Gastrocnemius medialis (tissue), 4 donors: ENCODE measurements around the gene NHEJ1.

Experiments
- POLR2A ChIP-seq, 2 donors: fragments of 450-650 bp; IDR thresholded peaks; one replicate each; pipeline ENCODE4 v1.6.1; 2017; ENCODE audit warnings: antibody characterized with exemption in 2 of 2, mild to moderate bottlenecking in 2 of 2, moderate library complexity in 2 of 2
- TF ChIP-seq, protein P1 (sequence below), 5 experiments: fragments of 450-650 bp in 3 of 5; fragments of 200-600 bp in 2 of 5; sonication (generic) in 2 of 5; IDR thresholded peaks in 4 of 5; conservative IDR thresholded peaks in 1 of 5; 1 replicate in 4 of 5; 2 replicates in 1 of 5; pipeline ENCODE4 v1.5.1; 2016 to 2019; ENCODE audit warnings: antibody characterized with exemption in 5 of 5, mild to moderate bottlenecking in 3 of 5, moderate library complexity in 3 of 5

DNA sequence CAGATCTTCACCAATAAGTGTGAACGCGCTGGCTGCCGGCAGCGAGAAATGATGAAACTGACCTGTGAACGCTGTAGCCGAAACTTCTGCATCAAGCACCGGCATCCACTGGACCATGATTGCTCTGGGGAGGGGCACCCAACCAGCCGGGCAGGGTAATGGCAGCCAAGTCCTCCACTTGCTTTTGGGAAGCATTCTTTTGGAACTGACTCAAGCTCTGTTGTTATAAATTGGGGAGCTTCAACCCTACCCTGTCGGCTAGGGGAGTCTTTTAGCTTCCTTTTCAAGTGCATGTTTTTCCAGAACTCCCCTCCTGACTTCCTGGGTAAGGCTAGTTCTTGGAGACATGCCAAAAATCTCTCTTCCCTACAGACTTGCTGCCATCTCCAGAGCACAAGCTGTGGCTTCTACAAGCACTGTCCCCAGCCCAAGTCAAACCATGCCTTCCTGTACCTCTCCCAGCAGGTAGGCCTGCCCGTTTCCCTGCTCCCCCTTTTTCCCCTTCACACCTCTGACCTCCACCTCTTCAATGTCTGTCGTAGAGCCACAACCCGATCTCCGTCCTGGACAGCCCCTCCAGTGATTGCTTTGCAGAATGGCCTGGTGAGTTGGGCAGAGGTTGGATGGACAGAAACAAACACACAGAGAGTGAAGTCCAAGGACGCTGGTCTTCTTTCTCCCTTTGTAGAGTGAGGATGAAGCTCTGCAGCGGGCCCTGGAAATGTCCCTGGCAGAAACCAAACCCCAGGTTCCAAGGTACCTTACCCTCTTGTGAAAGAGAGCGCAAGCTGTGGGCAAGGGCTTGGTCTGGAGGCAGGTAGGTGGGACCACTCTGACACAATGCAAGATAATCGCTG, 47.5 kb upstream of the NHEJ1 start:
- TF ChIP-seq, protein P1, sequence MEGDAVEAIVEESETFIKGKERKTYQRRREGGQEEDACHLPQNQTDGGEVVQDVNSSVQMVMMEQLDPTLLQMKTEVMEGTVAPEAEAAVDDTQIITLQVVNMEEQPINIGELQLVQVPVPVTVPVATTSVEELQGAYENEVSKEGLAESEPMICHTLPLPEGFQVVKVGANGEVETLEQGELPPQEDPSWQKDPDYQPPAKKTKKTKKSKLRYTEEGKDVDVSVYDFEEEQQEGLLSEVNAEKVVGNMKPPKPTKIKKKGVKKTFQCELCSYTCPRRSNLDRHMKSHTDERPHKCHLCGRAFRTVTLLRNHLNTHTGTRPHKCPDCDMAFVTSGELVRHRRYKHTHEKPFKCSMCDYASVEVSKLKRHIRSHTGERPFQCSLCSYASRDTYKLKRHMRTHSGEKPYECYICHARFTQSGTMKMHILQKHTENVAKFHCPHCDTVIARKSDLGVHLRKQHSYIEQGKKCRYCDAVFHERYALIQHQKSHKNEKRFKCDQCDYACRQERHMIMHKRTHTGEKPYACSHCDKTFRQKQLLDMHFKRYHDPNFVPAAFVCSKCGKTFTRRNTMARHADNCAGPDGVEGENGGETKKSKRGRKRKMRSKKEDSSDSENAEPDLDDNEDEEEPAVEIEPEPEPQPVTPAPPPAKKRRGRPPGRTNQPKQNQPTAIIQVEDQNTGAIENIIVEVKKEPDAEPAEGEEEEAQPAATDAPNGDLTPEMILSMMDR (IDR thresholded peaks at IDR 0.05 in 4 of 5, conservative IDR thresholded peaks at IDR 0.05 in 1 of 5) = no peak
- no peak for TF ChIP-seq POLR2A (IDR thresholded peaks at IDR 0.05)
